ENCODE measurements around the gene DACT3. TPM values are rescaled to one million over a fixed set of nuclear protein-coding genes. Genes with fewer than 3 reads are reported as not detected.

DACT3 gene
- total RNA-seq, 1 donor: 5.2 TPM

DNA sequence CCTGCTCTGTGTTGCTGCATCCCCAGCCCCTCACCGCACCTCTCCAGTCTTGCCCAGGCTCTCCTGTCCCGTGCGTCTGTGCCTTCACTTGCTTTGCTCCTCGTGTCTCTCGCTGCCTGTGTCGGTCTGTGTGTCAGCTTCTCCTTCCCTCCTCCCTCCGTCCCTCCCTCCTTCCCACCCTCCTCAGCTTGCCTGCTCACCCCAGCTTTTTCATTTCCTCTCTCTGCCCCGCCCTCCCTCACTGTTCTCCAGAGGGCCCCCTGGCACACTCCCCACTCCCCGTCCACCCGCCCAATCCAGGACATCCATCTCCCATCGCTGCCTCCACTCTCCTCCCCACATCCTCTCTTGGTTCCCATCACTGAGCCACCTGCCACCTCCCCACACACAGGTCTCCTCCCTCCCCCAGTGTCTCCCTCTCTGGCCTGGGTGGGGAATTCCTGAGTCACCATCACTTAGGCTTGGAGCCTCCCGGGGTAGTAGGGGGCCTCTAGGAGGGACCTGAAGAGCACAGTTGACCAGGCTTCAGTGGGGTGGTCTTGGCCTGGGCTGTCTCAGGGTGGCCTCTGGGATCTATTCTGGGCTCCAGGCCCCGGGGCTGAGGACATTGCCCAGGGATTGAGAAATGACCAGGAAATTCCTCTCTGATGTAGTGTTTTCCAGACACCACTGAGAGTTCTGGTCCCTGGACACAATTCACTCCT, 35.9 kb downstream of the DACT3 start, which contains the start of gene PTGIR:
PTGIR (minus strand) TSS at position 132 of the 704 bp plus-strand sequence. CDS start 864 bp downstream, outside the sequence.
- TF ChIP-seq, protein P1, sequence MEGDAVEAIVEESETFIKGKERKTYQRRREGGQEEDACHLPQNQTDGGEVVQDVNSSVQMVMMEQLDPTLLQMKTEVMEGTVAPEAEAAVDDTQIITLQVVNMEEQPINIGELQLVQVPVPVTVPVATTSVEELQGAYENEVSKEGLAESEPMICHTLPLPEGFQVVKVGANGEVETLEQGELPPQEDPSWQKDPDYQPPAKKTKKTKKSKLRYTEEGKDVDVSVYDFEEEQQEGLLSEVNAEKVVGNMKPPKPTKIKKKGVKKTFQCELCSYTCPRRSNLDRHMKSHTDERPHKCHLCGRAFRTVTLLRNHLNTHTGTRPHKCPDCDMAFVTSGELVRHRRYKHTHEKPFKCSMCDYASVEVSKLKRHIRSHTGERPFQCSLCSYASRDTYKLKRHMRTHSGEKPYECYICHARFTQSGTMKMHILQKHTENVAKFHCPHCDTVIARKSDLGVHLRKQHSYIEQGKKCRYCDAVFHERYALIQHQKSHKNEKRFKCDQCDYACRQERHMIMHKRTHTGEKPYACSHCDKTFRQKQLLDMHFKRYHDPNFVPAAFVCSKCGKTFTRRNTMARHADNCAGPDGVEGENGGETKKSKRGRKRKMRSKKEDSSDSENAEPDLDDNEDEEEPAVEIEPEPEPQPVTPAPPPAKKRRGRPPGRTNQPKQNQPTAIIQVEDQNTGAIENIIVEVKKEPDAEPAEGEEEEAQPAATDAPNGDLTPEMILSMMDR (IDR thresholded peaks at IDR 0.05; ENCODE audit: insufficient read depth, low read depth, low read length): peak; percentile 9
- DNase-seq (ENCODE audit: low read depth): peak; percentile 72
- peak within 1 kb of the TSS; percentile 40 for H3K4me3 ChIP-seq (ENCODE audit: low read depth, low read length)

DNA sequence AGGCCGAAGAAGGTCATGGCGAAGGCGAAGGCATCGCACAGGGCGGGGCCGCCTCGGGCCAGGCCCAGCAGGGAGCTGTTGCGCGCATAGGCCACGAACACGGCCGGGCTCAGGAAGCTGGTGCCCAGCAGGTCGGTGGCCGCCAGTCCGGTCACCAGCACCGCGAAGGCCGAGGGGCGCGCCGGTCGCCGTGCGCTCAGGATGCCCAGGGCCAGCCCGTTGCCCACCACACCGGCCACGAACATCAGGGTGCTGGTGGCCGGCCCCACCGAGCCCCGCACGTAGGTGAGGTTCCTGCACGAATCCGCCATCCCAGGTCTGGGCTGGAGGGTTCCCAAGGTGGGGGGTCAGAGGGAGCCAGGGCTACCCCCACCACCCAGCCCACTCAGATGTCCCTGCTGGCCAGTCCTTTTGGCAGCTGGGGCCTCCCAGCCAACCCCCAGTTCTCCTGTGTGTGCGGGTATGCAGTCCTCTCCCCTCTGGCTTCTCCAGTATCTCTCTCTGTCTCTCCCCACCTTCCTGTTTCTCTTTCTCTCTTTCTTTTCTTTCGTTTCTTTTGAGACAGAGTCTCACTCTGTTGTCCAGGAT, 37.0 kb downstream of the DACT3 start:
- DNase-seq (ENCODE audit: low read depth): no peak
- no peak overlapping the region for H3K4me3 ChIP-seq (ENCODE audit: low read depth, low read length)
- TF ChIP-seq, protein P1 (IDR thresholded peaks at IDR 0.05; ENCODE audit: insufficient read depth, low read depth, low read length): no peak

DNA sequence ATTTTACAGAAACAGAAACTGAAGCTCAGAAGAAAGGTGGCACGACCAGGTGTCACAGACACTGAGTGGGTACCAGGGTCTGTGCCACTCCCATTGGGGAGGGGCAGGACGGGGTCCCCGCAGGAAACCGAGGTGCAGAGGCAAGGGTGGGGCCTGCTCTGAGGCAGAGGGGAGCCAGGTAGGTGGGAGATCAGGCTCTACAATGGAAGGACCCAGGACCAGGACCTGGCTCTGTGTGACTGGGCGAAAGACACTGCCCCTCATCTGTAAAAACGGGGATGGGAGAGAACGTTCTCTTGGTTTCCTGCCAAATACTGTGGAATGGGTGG, 38.9 kb downstream of the DACT3 start:
- TF ChIP-seq, protein P1 (IDR thresholded peaks at IDR 0.05; ENCODE audit: insufficient read depth, low read depth, low read length): no peak
- no peak overlapping the region for H3K4me3 ChIP-seq (ENCODE audit: low read depth, low read length)
- DNase-seq (ENCODE audit: low read depth): no peak

DNA sequence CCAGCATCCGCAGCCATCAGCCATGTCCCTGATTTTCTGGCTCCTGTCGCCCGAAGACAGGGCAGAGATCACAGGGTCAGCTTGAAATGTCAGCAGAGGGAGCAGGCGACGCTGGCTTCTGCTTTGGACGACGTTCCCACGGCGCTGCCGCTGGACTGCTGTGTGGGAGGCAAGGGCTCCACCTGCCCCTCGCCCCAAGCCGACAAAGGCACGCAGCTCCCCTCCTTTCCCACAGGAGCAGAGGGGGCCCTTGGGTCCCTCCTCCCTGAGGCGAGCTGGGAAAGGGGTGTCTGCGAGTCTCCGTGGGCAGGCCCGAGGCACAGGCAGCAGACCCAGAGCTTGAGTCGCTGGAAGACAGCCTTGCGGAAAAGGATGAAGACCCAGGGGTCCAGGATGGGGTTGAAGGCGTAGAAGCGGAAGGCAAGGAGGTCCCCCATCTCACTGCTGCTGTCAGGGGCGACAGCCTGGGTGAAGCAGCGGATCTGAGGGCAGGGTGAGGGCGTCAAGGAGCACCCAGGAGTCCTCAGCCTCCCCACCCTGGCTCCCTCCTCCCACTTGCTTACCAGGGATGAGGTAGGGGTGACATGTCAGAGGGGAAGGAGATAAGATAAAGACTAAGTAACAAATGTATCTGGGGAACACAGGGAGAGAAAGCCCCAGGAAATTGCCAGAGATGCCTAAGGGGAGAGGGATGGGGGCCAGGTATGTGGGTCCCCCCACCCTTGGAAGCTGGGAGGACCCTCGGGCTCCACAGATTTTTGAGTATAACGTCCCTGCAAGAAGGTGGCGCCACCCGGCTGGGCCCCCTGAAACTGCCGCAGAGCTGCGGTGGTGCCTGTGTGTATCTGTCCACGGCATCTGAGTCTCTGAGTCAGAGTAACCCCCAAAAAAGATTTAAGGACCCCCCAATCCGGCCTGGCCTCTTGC, 39.5 kb downstream of the DACT3 start:
- no peak overlapping the region for H3K4me3 ChIP-seq (ENCODE audit: low read depth, low read length)
- DNase-seq (ENCODE audit: low read depth): peak; percentile 24
- TF ChIP-seq, protein P1 (IDR thresholded peaks at IDR 0.05; ENCODE audit: insufficient read depth, low read depth, low read length): no peak

DNA sequence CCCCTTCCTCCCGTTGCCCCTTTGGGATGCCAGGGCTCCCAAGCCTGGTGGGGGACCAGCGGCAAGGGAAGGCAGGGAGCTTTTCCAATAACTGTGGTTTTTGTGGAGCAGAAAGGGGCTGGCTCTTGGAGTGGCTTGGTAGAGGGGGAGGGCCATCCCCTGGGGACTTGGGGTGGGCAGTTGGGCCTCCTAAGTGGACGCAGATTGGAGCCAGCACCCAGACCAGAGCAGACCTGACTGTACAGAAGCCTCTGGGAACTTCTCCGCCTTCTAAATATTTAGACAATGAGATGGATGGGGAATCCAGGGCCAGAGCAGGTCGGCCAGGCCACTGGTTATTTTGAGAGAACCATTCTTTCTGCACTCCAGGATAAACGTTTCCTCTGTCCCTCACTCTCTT, 40.3 kb downstream of the DACT3 start:
- peak; percentile 63 for DNase-seq (ENCODE audit: low read depth)
- no peak overlapping the region for H3K4me3 ChIP-seq (ENCODE audit: low read depth, low read length)
- TF ChIP-seq, protein P1 (IDR thresholded peaks at IDR 0.05; ENCODE audit: insufficient read depth, low read depth, low read length): no peak

DNA sequence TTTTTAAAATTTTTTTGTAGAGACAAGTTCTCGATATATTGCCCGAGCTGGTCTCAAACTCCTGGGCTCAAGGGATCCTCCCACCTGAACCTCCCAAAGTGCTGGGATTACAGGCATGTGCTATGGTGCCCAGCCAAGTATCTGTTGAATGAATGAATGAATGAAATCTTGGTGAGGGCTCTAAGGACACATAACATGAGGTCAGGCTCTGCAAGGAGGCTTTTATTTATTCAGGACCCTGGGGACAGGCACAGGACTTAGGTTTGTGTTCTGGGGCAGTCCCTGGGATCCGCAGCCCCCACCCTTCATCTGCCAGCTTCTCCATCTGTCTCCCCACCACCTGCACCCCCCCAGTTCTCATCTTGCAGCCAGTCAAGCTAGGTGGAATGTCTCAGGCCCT, 40.7 kb downstream of the DACT3 start:
- TF ChIP-seq, protein P1 (IDR thresholded peaks at IDR 0.05; ENCODE audit: insufficient read depth, low read depth, low read length): no peak
- no peak for DNase-seq (ENCODE audit: low read depth)
- H3K4me3 ChIP-seq (ENCODE audit: low read depth, low read length): no peak overlapping the region

Measured in fibroblast of villous mesenchyme (primary cell).